Breast epithelium (tissue), 4 donors: ENCODE data around the gene HSPG2. TPM values are rescaled to one million over a fixed set of nuclear protein-coding genes. Genes with fewer than 3 reads are reported as not detected.
A peak's percentile ranks its signal among the peaks of the same experiment; 100 is the strongest.
"Not testable (repeated sequence)": the region's sequence is repeated elsewhere in the genome, so short reads cannot be mapped to it uniquely, and the experiment has no call there.

Source experiments
- DNase-seq, 2 donors: peaks; one replicate each; pipeline ENCODE4 v3.0.0-alpha.2; 2019; ENCODE audit warnings: low spot score in 2 of 2
- H3K27ac ChIP-seq, 2 donors: fragments of 200-600 bp; sonication (generic) in 1 of 2; one replicate each; pipeline ENCODE4 v1.5.1; 2016 to 2019; ENCODE audit warnings: mild to moderate bottlenecking in 1 of 2
- H3K27me3 ChIP-seq, 2 donors: fragments of 200-600 bp; sonication (generic) in 1 of 2; one replicate each; pipeline versions ENCODE4 v1.5.1 to v1.6.0; 2017 to 2019; ENCODE audit warnings: control low read depth in 1 of 2, mild to moderate bottlenecking in 1 of 2
- H3K36me3 ChIP-seq: fragments of 200-600 bp; one replicate; pipeline ENCODE4 v1.5.1; 2019
- H3K4me1 ChIP-seq, 2 donors: fragments of 200-600 bp; sonication (generic); one replicate each; pipeline ENCODE4 v1.5.1; 2016 to 2019; ENCODE audit warnings: control low read depth in 1 of 2
- H3K4me3 ChIP-seq, 3 donors: fragments of 200-600 bp; sonication (generic); 1 replicate in 2 of 3; 2 replicates in 1 of 3; pipeline ENCODE4 v1.5.1; 2016 to 2019; ENCODE audit warnings: mild to moderate bottlenecking in 3 of 3, moderate library complexity in 2 of 3
- H3K9me3 ChIP-seq, 2 donors: fragments of 200-600 bp; sonication (generic) in 1 of 2; one replicate each; pipeline ENCODE4 v1.5.1; 2016 to 2019; ENCODE audit warnings: control low read depth in 1 of 2
- POLR2A ChIP-seq: fragments of 450-650 bp; IDR thresholded peaks from one replicate; pipeline ENCODE4 v1.6.1; 2016; ENCODE audit warnings: antibody characterized with exemption, mild to moderate bottlenecking, moderate library complexity
- POLR2AphosphoS5 ChIP-seq, 3 donors: sonication (generic); formaldehyde crosslinking; IDR thresholded peaks; one replicate each; pipeline ENCODE4 v1.6.1; 2017; ENCODE audit warnings: antibody characterized with exemption in 3 of 3
- intact Hi-C: fragments of 100-400 bp; cut with DNase I; formaldehyde crosslinking; loops from one replicate; pipeline ENCODE4 v1.15.1; 2023; ENCODE audit warnings: low total_unique reads
- total RNA-seq, 3 donors: library from RNA; depleted of rRNA; stranded (reverse); fragments of >200 nt; gene quantifications; one replicate each; pipeline ENCODE4 v1.1.0, GENCODE V29; 2016
- TF ChIP-seq, protein P1 (sequence below), 3 donors: fragments of 450-650 bp; IDR thresholded peaks; one replicate each; pipeline ENCODE4 v1.5.1; 2016 to 2017; ENCODE audit warnings: antibody characterized with exemption in 3 of 3, mild to moderate bottlenecking in 3 of 3, moderate library complexity in 3 of 3

HSPG2 gene
- total RNA-seq, 3 donors from 2014 or later, result 48.3 to 219 (median 95.0) TPM

DNA sequence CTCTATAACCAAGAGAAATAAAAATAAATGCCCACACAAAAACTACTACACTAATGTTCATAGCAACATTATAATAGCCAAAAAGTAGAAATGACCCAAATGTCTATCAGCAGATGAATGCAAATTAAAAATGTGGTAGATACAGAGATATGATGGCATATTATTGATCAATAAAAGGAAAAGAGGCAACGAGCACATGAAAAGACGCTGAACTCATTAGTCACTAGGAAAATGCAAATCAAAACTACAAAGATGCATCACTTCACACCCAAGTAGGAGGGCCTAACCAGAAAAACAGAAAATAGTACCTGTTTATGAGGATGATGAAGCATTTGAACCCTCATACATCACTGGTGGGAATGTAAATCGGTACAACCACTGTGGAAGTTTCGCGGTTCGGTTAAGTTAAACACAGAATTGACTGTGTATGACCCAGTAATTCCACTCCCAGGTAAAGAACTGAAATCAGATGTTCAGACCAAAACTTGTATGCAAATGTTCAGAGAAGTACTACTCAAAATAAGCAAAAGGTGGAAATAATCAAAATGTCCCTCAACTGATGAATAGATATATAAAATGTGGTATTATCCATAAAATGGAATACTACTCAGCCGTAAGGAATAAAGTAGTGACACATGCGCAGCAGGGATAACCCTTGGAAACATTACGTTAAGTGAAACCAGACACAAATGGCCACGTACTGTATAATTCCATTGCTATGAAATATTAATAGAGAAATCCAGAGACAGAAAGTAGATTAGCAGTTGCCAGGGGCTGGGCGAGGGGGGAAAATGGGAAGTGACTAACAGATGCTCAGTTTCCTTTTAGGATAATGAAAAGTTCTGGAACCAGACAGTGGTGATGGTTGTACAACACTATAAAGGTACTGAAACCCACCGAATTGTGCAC, 157.2 kb downstream of the HSPG2 start:
- no peak for DNase-seq
- intact Hi-C loops, result no loop called here
- Histone ChIP-seq H3K27ac (no peak overlapping the region), H3K4me1 (no peaks in the 10 kb centered on the region), H3K27me3 (no peaks in the 10 kb centered on the region), H3K36me3 (no peaks in the 10 kb centered on the region), H3K9me3 (no peaks in the 10 kb centered on the region), H3K4me3 (peak overlapping the region in 1 of 3 donors; percentile 27)
- TF ChIP-seq POLR2A (no peak), POLR2AphosphoS5 (IDR thresholded peaks at IDR 0.05) (no peak)
- TF ChIP-seq, protein P1, sequence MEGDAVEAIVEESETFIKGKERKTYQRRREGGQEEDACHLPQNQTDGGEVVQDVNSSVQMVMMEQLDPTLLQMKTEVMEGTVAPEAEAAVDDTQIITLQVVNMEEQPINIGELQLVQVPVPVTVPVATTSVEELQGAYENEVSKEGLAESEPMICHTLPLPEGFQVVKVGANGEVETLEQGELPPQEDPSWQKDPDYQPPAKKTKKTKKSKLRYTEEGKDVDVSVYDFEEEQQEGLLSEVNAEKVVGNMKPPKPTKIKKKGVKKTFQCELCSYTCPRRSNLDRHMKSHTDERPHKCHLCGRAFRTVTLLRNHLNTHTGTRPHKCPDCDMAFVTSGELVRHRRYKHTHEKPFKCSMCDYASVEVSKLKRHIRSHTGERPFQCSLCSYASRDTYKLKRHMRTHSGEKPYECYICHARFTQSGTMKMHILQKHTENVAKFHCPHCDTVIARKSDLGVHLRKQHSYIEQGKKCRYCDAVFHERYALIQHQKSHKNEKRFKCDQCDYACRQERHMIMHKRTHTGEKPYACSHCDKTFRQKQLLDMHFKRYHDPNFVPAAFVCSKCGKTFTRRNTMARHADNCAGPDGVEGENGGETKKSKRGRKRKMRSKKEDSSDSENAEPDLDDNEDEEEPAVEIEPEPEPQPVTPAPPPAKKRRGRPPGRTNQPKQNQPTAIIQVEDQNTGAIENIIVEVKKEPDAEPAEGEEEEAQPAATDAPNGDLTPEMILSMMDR (IDR thresholded peaks at IDR 0.05), result no peak

DNA sequence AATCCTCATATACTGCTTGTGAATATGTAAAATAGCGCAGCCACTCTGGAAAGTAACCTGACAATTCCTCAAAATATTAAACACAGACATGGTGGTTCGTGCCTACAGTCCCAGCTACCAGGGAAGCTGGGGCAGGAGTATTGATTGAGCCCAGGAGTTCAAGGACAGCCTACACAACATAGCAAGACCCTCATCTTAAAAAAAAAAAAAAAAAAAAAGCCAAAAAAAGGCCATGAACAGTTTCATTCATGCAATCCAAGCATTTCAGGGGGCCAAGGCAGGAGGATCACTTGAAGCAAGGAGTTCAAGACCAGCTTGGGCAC, 158.7 kb downstream of the HSPG2 start:
- no peak overlapping the region for H3K4me3 ChIP-seq
- H3K36me3 ChIP-seq, result no peaks in the 10 kb centered on the region
- DNase-seq, result no peak
- no peak overlapping the region for H3K27ac ChIP-seq
- H3K4me1 ChIP-seq, result no peaks in the 10 kb centered on the region
- H3K27me3 ChIP-seq, result no peaks in the 10 kb centered on the region
- intact Hi-C loops, result no loop called here
- TF ChIP-seq, protein P1 (IDR thresholded peaks at IDR 0.05), result no peak
- no peak for TF ChIP-seq POLR2A
- TF ChIP-seq POLR2AphosphoS5 (IDR thresholded peaks at IDR 0.05), result no peak
- H3K9me3 ChIP-seq, result no peaks in the 10 kb centered on the region

DNA sequence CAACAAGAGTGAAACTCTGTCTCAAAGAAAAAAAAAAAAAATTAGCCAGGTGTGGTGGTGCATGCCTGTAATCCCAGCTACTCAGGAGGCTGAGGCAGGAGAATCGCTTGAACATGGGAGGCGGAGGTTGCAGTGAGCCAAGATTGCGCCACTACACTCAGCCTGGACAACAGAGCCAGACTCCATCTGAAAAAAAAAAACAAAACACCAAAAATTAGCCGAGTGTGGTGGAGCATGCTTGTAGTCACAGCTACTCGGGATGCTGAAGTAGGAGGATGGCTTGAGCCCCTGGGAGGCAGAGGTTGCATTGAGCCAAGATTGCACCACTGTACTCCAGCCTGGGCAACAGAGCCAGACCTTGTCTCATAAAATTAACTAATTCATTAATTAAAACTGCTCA, 160.2 kb downstream of the HSPG2 start:
- H3K36me3 ChIP-seq, intact Hi-C loops, H3K9me3 ChIP-seq, DNase-seq, H3K4me3 ChIP-seq, H3K27ac ChIP-seq, H3K27me3 ChIP-seq, H3K4me1 ChIP-seq: not testable (repeated sequence)

DNA sequence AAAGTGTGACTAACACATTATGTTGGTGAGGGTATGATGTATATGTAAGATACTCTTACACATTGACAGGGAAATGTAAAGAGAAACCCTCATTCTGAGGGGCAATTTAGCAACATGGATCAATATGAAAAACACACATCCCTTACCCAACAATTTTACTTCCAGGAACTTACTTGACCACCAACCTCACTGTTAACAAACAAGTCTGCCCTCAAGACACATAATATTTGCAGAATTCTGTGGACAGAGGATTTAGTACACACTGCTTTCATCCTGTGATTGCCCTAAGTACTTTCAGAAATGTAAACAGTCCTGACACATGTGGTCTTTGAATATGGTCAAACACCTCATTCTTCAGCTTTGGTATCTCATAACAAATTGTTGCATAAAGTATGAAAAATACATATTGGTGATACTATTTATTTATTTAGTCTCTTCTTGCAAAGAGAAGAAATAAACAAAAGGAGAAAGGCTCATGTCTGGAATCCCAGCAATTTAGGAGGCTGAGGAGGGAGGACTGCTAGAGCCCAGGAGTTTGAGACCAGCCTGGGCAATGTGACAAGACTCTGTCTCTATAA, 161.0 kb downstream of the HSPG2 start:
- Histone ChIP-seq H3K4me1 (no peaks in the 10 kb centered on the region), H3K27ac (peak overlapping the region; percentile 56 to 60), H3K36me3 (no peaks in the 10 kb centered on the region), H3K27me3 (no peaks in the 10 kb centered on the region), H3K4me3 (no peak overlapping the region), H3K9me3 (no peaks in the 10 kb centered on the region)
- DNase-seq, result no peak
- TF ChIP-seq, protein P1 (IDR thresholded peaks at IDR 0.05), result no peak
- TF ChIP-seq POLR2AphosphoS5 (IDR thresholded peaks at IDR 0.05) (no peak), POLR2A (no peak)
- intact Hi-C loops, result no loop called here

DNA sequence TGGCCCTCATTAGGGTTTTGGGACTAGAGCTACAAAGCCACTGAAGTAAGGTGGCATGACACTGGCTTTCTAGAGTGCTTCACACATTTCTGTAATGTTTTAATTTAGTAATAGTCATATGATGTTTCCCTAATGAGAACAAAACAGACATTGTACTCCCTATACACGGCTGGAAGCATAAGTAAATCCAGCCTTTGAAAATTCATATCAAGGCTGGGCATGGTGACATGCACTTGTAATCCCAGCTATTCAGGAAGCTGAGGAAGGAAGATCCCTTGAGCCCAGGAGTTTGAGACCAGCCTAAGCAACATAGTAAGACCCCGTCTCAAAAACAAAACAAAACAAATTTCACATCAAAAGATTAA, 161.6 kb downstream of the HSPG2 start:
- no peak for DNase-seq
- Histone ChIP-seq H3K4me1 (no peaks in the 10 kb centered on the region), H3K27ac (peak overlapping the region; percentile 56 to 60), H3K9me3 (no peaks in the 10 kb centered on the region), H3K36me3 (no peaks in the 10 kb centered on the region), H3K4me3 (no peak overlapping the region), H3K27me3 (no peaks in the 10 kb centered on the region)
- TF ChIP-seq POLR2A (no peak), POLR2AphosphoS5 (IDR thresholded peaks at IDR 0.05) (no peak)
- TF ChIP-seq, protein P1 (IDR thresholded peaks at IDR 0.05), result no peak
- intact Hi-C loops, result no loop called here
